ENCODE results near the gene LGALS7. TPM values are rescaled to one million over a fixed set of nuclear protein-coding genes. Genes with fewer than 3 reads are reported as not detected.
"Not testable (repeated sequence)": the region's sequence is repeated elsewhere in the genome, so short reads cannot be mapped to it uniquely, and the experiment has no call there.

LGALS7 gene
- total and polyA plus RNA-seq, 2 of the 8 experiments (the other 6 are each of a cell fraction or from before 2014, with no cell fraction given), result 0.32 TPM; not detected in 1

DNA sequence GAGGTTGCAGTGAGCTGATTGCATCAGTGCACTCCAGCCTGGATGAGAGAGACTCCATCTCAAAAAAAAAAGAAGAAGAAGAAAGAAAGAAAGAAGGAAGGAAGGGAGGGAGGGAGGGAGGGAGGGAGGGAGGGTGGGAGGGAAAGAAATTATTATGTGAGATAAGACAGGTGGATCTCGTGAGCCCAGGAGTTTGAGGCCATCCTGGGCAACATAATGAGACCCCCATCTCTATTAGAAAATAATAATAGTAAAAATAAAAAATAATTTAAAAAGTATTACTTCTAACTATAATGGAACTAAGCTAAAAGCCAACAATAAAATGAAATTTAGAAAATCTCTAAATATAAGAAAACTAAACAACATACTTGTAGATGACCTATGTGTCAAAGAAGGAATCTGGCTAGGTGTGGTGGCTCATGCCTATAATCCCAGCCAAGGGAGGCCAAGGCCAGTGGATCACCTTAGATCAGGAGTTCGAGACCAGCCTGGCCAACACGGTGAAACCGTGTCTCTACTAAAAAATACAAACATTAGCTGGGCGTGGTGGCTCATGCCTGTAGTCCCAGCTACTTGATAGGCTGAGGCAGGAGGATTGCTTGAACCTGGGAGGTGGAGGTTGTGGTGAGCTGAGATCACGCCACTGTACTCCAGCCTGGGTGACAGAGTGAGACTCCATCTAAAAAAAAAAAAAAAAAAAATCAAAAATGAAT is 12.4 kb downstream of the LGALS7 start:
- FAIRE-seq; H3K4me3 ChIP-seq (ENCODE audit: extremely low read depth in 1 of 4, insufficient read depth in 2 of 4, low read depth in 3 of 4, low read length in 4 of 4); H3K27ac ChIP-seq (ENCODE audit: low read depth, low read length); H2BK12ac ChIP-seq (ENCODE audit: low read depth, low read length); H4K8ac ChIP-seq (ENCODE audit: extremely low read depth, insufficient read depth, low read length); H4K5ac ChIP-seq (ENCODE audit: insufficient read length, low read depth, low read length); H2AK5ac ChIP-seq (ENCODE audit: low read depth, low read length); H4K20me1 ChIP-seq (replicated peaks in 1 of 2; ENCODE audit: control insufficient read depth in 1 of 2, insufficient read depth in 2 of 2, low read length in 2 of 2); H2BK20ac ChIP-seq (ENCODE audit: low read length); H3K36me3 ChIP-seq (ENCODE audit: control insufficient read depth in 2 of 4, insufficient read depth in 4 of 4, low read length in 3 of 4); H2BK120ac ChIP-seq (replicated peaks; ENCODE audit: low read depth, low read length); H3K79me2 ChIP-seq (ENCODE audit: control insufficient read depth in 1 of 2, insufficient read depth in 2 of 2, low read length in 2 of 2); H3K27me3 ChIP-seq (replicated peaks in 1 of 4; ENCODE audit: control insufficient read depth in 3 of 4, extremely low read depth in 1 of 4, insufficient read depth in 3 of 4, low read length in 3 of 4); H3K23me2 ChIP-seq (ENCODE audit: low read depth, low read length); H3K18ac ChIP-seq (ENCODE audit: extremely low read depth, low read length); H4K91ac ChIP-seq (replicated peaks; ENCODE audit: insufficient read length, low read length); DNase-seq (ENCODE audit: low read depth in 1 of 2, low spot score in 2 of 2); H3K14ac ChIP-seq (ENCODE audit: insufficient read length); H3K9ac ChIP-seq (replicated peaks in 1 of 4; ENCODE audit: extremely low read depth in 1 of 4, low read depth in 3 of 4, low read length in 3 of 4); H3K4me1 ChIP-seq (replicated peaks in 1 of 4; ENCODE audit: control insufficient read depth in 3 of 4, insufficient read depth in 4 of 4, low read length in 3 of 4); H2BK5ac ChIP-seq (ENCODE audit: low read depth, low read length); H3K23ac ChIP-seq (ENCODE audit: insufficient read length); H2BK15ac ChIP-seq (ENCODE audit: low read length); H3K9me3 ChIP-seq (ENCODE audit: insufficient read depth in 2 of 2, low read depth in 1 of 2, low read length in 1 of 2); H3K4ac ChIP-seq (replicated peaks; ENCODE audit: insufficient read length, low read depth, low read length); H3K79me1 ChIP-seq (ENCODE audit: low read depth, low read length); H3K4me2 ChIP-seq (ENCODE audit: insufficient read depth in 1 of 2, low read depth in 2 of 2, low read length in 2 of 2); H3K56ac ChIP-seq (replicated peaks; ENCODE audit: insufficient read length, low read depth, low read length); H2AFZ ChIP-seq (ENCODE audit: low read length): not testable (repeated sequence)
- ChIA-PET CTCF (ENCODE audit: partially characterized antibody) (interaction anchor here (0.6 to 1.4 kb wide), 5 partner anchors 9 to 172 kb away, joined by 3 to 10 read pairs (median 4); no protein-coding TSS in a partner anchor), POLR2A (ENCODE audit: partially characterized antibody) (interaction anchor here (0.7 to 1.0 kb wide), 3 partner anchors 80 to 156 kb away, joined by 3 read pairs; no protein-coding TSS in a partner anchor)
- WGBS, 2 experiments (ENCODE audit: extremely low coverage in 1 of 2, insufficient coverage in 1 of 2, insufficient read length in 1 of 2, insufficient replicate concordance in 2 of 2, low coverage in 1 of 2, low lambda C conversion rate in 2 of 2, missing lambda C conversion rate in 1 of 2), result 92% methylated on average over 5 of the region's 6 CpGs; no CpG with 5 or more reads in 1 of the 2 experiments

Measured in H1 (cell line).